GM18520 (cell line): ENCODE measurements around the gene ATP10A.

Experiments used
- ATAC-seq: cut with Tn5 transposase; IDR thresholded peaks from one replicate; pipeline ENCODE4 v1.9.1; 2021; ENCODE audit not compliant: unreplicated experiment

ATP10A gene

GRCh38 chr15:25797035-25797434, 66.1 kb downstream of the ATP10A start:
- ATAC-seq, result no peak

GRCh38 chr15:25796395-25796794, 66.7 kb downstream of the ATP10A start:
- no peak for ATAC-seq

GRCh38 chr15:25795712-25796111, 67.4 kb downstream of the ATP10A start:
- ATAC-seq, result no peak

- no peak for ATAC-seq
These were observed 68.1 kb downstream of the ATP10A start for GRCh38 chr15:25795061-25795460.

GRCh38 chr15:25793354-25794050, 69.6 kb downstream of the ATP10A start:
- ATAC-seq, result no peak

- ATAC-seq, result no peak
These were observed 71.0 kb downstream of the ATP10A start for GRCh38 chr15:25792128-25792527.

GRCh38 chr15:25790000-25790660, 73.0 kb downstream of the ATP10A start:
- ATAC-seq, result no peak

- no peak for ATAC-seq
These were observed 73.5 kb downstream of the ATP10A start for GRCh38 chr15:25789616-25789999.

- ATAC-seq, result no peak
These were observed 73.9 kb downstream of the ATP10A start for GRCh38 chr15:25789211-25789610.

- no peak for ATAC-seq
These were observed 75.1 kb downstream of the ATP10A start for GRCh38 chr15:25787855-25788520.

- no peak for ATAC-seq
These were observed 75.7 kb downstream of the ATP10A start for GRCh38 chr15:25787381-25787780.

- no peak for ATAC-seq
These were observed 77.1 kb downstream of the ATP10A start for GRCh38 chr15:25786040-25786439.

GRCh38 chr15:25785641-25786025, 77.5 kb downstream of the ATP10A start:
- ATAC-seq, result no peak

- no peak for ATAC-seq
These were observed 78.1 kb downstream of the ATP10A start for GRCh38 chr15:25784876-25785640.

- ATAC-seq, result no peak
These were observed 79.3 kb downstream of the ATP10A start for GRCh38 chr15:25783607-25784540.

GRCh38 chr15:25783134-25783533, 80.0 kb downstream of the ATP10A start:
- no peak for ATAC-seq

- ATAC-seq, result no peak
These were observed 82.5 kb downstream of the ATP10A start for GRCh38 chr15:25780479-25781255.

- ATAC-seq, result no peak
These were observed 85.0 kb downstream of the ATP10A start for GRCh38 chr15:25778161-25778560.

- ATAC-seq, result no peak
These were observed 86.1 kb downstream of the ATP10A start for GRCh38 chr15:25777037-25777436.
